H4 (cell line): ENCODE data around the gene ATN1. TPM values are rescaled to one million over a fixed set of nuclear protein-coding genes. Genes with fewer than 3 reads are reported as not detected.
A peak's percentile ranks its signal among the peaks of the same experiment; 100 is the strongest.
"Not testable (repeated sequence)": the region's sequence is repeated elsewhere in the genome, so short reads cannot be mapped to it uniquely, and the experiment has no call there.

ENCODE experiments used
- DNase-seq: peaks from one replicate; pipeline ENCODE4 v3.0.0-alpha.2; 2015; ENCODE audit warnings: low spot score
- total RNA-seq: library from RNA; depleted of rRNA; stranded (reverse); fragments of >200 nt; shearing (Covaris generic); gene quantifications from 2 replicates; pipeline ENCODE4 v1.2.3, GENCODE V29; 2014; rRNA removed

Gene ATN1, protein sequence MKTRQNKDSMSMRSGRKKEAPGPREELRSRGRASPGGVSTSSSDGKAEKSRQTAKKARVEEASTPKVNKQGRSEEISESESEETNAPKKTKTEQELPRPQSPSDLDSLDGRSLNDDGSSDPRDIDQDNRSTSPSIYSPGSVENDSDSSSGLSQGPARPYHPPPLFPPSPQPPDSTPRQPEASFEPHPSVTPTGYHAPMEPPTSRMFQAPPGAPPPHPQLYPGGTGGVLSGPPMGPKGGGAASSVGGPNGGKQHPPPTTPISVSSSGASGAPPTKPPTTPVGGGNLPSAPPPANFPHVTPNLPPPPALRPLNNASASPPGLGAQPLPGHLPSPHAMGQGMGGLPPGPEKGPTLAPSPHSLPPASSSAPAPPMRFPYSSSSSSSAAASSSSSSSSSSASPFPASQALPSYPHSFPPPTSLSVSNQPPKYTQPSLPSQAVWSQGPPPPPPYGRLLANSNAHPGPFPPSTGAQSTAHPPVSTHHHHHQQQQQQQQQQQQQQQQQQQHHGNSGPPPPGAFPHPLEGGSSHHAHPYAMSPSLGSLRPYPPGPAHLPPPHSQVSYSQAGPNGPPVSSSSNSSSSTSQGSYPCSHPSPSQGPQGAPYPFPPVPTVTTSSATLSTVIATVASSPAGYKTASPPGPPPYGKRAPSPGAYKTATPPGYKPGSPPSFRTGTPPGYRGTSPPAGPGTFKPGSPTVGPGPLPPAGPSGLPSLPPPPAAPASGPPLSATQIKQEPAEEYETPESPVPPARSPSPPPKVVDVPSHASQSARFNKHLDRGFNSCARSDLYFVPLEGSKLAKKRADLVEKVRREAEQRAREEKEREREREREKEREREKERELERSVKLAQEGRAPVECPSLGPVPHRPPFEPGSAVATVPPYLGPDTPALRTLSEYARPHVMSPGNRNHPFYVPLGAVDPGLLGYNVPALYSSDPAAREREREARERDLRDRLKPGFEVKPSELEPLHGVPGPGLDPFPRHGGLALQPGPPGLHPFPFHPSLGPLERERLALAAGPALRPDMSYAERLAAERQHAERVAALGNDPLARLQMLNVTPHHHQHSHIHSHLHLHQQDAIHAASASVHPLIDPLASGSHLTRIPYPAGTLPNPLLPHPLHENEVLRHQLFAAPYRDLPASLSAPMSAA (N-terminal part only)
- 6.0 and 14.2 TPM in 2 replicates for total RNA-seq

- DNase-seq, result peak; percentile 86
Observed at GRCh38 chr12:6927379-6928021, at the start of gene ATN1. TSS of gene ATN1 (plus strand) at chr12:6927959. CDS start at chr12:6934002, 6,043 bp downstream.

DNA sequence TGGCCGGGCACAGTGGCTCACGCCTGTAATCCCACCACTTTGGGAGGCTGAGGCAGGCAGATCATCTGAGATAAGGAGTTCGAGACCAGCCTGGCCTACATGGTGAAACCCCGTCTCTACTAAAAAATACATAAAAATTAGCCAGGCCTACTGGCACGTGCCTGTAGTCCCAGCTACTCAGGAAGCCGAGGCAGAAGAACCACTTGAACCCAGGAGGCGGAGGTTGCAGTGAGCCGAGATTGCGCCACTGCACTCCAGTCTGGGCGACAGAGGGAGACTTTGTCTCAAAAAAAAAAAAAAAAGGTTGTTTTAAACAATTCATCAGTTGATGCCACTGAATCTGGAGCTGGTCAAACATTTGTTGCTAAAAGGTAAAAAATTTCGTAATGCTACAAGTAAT, 47.9 kb upstream of the ATN1 start:
- DNase-seq, result not testable (repeated sequence)

GRCh38 chr12:6883252-6883651, 44.5 kb upstream of the ATN1 start:
- DNase-seq, result no peak

DNA sequence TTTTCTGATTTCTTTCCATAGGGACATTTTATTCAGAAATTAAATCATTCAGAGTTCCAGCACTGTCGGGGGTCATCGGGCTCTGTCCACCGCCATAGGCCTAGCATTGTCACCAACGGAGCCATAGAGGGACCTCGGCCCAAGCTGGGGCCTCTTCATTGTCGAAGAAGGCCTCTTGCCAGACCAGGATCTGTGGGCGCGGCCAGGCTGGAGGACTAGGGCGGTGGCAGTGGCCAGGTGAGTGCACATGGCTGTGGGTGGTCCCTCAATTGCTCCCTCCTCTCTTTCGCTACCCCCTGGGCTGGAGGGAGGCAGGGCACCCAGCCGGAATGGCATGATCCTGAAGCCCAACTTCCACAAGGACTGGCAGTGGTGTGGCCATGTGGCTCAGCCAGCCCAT, 44.1 kb upstream of the ATN1 start:
- DNase-seq, result no peak

DNA sequence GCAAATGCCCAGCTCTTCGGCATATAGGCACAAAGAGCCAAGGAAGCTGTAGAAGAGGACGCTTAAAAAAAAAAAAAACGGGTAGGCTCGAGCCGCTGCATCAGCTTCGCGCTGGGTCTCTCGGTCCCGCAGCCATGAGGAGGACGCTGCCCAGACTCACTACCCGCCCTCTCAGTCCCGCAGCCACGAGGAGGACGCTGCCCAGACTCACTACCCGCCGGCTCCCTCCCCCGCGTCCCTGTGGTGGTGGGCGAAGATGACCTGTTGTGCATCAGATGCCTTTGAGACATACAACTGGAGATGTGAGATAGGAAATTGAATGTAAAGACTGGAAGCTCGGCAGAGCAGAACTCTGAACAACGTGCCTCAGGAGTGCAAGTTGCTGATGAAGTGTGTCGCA, 43.2 kb upstream of the ATN1 start:
- no peak for DNase-seq

GRCh38 chr12:6886206-6886999, 41.4 kb upstream of the ATN1 start:
- DNase-seq, result not testable (repeated sequence)

DNA sequence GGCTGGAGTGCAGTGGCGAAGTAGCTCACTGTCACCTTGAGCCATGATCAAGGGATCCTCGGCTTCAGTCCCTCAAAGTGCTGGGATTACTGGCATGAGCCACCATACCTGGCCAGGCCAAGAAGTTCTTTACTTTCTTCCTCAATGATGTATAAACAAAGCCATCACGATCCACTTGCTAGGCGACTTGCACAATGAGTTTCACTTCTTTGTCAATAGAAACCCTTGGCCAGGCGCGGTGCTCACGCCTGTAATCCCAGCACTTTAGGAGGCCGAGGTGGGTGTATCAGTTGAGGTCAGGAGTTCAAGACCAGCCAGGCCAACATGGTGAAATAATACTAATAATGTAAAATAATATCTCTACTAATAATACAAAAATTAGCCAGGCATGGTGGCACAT, 40.3 kb upstream of the ATN1 start:
- DNase-seq, result no peak

GRCh38 chr12:6888360-6888759, 39.4 kb upstream of the ATN1 start:
- peak; percentile 2 for DNase-seq

GRCh38 chr12:6888794-6889193, 39.0 kb upstream of the ATN1 start:
- not testable (repeated sequence) for DNase-seq

DNA sequence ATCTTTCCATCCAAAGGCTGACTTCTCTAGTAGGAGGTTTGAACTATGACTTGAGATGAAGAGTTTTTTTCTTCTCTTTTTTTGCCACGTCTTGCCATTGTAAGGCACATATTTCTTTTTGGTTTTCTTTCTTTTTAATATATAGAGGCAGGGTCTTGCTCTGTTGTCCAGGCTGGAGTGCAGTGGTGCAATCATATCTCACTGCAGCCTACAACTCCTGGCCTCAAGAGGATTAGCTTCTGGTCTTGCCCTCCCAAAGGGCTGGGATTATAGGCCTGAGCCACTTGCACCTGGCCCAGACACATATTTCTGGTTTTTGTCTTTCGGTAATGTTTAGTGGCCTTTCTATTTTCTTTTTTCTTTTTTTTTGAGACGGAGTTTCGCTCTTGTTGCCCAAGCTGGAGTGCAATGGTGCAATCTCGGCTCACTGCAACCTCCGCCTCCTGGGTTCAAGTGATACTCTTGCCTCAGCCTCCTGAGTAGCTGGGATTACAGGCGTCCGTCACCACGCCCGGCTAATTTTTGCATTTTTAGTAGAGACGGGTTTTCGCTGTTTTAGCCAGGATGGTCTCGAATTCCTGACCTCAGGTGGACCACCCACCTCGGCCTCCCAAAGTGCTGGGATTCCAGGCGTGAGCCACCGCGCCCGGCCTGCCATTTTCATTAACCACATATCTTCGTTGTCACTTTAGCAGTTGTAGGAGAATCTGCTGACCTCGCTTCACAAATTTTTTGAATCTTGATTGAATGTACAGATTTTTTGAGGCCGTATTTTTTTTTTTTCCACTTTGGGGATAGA, 37.8 kb upstream of the ATN1 start:
- not testable (repeated sequence) for DNase-seq

DNA sequence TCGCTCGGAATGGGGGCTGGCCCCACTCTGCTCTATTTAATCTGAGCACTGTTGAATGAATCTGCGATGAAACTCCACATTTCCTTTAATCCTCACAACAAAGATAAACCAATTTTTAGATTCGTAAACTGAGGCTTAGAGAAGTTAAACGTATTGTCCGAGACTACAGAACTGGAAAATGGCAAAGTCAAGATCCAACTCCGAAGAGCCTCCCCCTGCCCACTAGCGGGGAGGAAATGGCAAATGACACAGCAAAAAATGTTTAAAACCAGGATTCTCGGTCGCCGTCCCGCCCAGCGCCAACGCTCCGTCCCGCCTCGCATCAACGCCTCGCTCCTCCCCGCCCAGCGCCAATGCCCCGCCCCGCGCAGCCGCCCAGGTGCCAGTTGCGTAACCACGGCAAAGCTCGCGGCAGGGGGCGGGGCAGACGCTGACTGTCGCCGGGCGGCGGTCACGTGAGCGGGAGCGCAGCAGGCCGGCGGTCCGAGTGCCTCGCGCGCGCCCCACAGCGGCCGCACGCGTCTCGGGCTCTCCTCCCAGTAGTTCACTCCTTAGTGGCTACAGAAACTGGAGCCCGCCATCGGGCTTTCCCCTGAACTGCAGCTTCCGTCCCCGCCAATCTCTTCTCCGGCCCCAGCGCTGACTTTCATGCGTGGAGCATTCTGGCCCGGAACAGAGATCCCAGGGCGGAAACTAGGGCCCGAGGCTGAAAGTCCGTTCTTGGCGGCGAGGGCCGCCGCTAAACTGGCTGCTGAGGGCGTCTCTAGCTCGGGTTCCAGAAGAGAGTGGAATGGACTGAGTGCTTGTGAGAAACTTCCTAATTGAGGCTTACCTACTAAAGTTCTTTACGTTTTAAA, 36.7 kb upstream of the ATN1 start:
- DNase-seq, result peak; percentile 95

GRCh38 chr12:6891646-6892001, 36.1 kb upstream of the ATN1 start:
- peak; percentile 5 for DNase-seq

- not testable (repeated sequence) for DNase-seq
Observed at GRCh38 chr12:6892683-6893082, 35.1 kb upstream of the ATN1 start.

GRCh38 chr12:6894321-6894720, 33.4 kb upstream of the ATN1 start:
- no peak for DNase-seq

DNA sequence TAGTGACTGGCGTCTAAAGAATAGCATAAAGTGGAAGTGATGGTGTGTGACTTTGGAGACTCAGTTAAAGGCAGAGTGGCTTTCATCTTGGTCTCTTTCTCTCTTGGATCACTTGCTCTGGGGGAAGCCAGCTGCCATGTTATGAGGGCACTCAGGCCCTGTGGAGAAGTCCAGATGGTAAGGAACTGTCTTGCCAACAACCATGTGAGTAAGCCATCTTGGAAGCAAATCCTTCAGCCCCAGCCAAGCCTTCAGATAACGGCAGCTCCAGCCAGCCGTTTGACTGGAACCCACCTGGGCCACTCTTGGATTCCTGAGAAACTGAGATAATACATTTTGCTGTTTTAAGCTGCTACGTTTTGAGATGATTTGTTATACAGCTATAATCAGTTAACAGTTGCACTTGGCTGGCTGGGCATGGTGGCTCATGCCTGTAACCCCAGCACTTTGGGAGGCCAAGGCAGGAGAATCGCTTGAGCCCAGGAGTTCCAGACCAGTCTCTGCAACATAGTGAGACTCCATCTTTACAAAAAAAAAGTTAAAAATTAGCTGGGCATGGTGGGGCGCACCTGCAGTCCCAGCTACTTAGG, 30.8 kb upstream of the ATN1 start:
- no peak for DNase-seq

DNA sequence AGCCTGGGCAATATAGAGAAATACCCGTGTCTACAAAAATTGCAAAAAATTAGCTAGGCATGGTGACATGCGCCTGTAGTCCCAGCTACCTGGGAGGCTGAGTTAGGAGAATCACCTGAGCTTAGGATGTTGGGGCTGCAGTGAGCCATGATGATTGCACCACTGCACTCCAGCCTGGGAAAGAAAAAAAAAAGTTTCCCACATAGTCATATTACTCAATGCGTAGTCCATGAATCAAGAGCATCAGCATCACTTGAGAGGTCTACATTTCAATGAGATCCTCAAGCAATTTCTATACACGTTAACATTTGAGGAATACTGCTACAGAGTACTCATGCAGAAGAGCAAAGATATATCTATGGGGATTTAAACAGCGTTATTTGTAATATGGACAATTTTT, 28.3 kb upstream of the ATN1 start:
- DNase-seq, result no peak

- peak; percentile 89 for DNase-seq
Observed at GRCh38 chr12:6899837-6900519, 27.8 kb upstream of the ATN1 start.

GRCh38 chr12:6902448-6902847, 25.3 kb upstream of the ATN1 start:
- DNase-seq, result no peak
